Vagina (tissue), 2 donors: Measurements from ENCODE around the gene ZBTB7C. TPM values are rescaled to one million over a fixed set of nuclear protein-coding genes. Genes with fewer than 3 reads are reported as not detected.

Source experiments
- DNase-seq, 2 donors: peaks; one replicate each; pipeline ENCODE4 v3.0.0-alpha.2; 2017; ENCODE audit errors: extremely low spot score in 2 of 2
- H3K27ac ChIP-seq: fragments of 200-600 bp; sonication (generic); one replicate; pipeline ENCODE4 v1.5.1; 2019
- H3K27me3 ChIP-seq: fragments of 200-600 bp; sonication (generic); one replicate; pipeline ENCODE4 v1.5.1; 2019
- H3K36me3 ChIP-seq, 2 donors: fragments of 200-600 bp; sonication (generic); one replicate each; pipeline ENCODE4 v1.5.1; 2017 to 2019
- H3K4me1 ChIP-seq: fragments of 200-600 bp; sonication (generic); one replicate; pipeline ENCODE4 v1.5.1; 2019
- H3K4me3 ChIP-seq, 2 donors: fragments of 200-600 bp; sonication (generic); 1 replicate in 1 of 2; 2 replicates in 1 of 2; pipeline ENCODE4 v1.5.1; 2016 to 2019
- H3K9me3 ChIP-seq: fragments of 200-600 bp; sonication (generic); one replicate; pipeline ENCODE4 v1.5.1; 2019
- CTCF ChIP-seq, 3 experiments: fragments of 450-650 bp in 2 of 3; fragments of 200-600 bp in 1 of 3; sonication (generic) in 1 of 3; IDR thresholded peaks; one replicate each; pipeline ENCODE4 v1.5.1; 2017 to 2019; ENCODE audit warnings: antibody characterized with exemption in 3 of 3, mild to moderate bottlenecking in 2 of 3, moderate library complexity in 2 of 3
- POLR2A ChIP-seq, 2 donors: fragments of 450-650 bp; IDR thresholded peaks; one replicate each; pipeline ENCODE4 v1.6.1; 2017; ENCODE audit warnings: antibody characterized with exemption in 2 of 2, mild to moderate bottlenecking in 2 of 2, moderate library complexity in 2 of 2
- POLR2AphosphoS5 ChIP-seq, 2 donors: sonication (generic); formaldehyde crosslinking; IDR thresholded peaks; one replicate each; pipeline ENCODE4 v1.9.0; 2017; ENCODE audit warnings: antibody characterized with exemption in 2 of 2, mild to moderate bottlenecking in 2 of 2, low read depth in 1 of 2; ENCODE audit not compliant: insufficient read depth in 1 of 2
- intact Hi-C: fragments of 100-400 bp; cut with DNase I; formaldehyde crosslinking; loops from one replicate; pipeline ENCODE4 v1.15.1; 2023
- total RNA-seq: library from RNA; depleted of rRNA; stranded (reverse); fragments of >200 nt; gene quantifications from one replicate; pipeline ENCODE4 v1.2.3, GENCODE V29; 2016

ZBTB7C gene
- total RNA-seq, 1 donor from 2014 or later, result 40.5 TPM

- Histone ChIP-seq H3K36me3 (no peaks in the 10 kb centered on the region), H3K27me3 (no peaks in the 10 kb centered on the region), H3K27ac (no peak overlapping the region), H3K9me3 (no peaks in the 10 kb centered on the region), H3K4me1 (no peaks in the 10 kb centered on the region), H3K4me3 (no peak overlapping the region)
- TF ChIP-seq POLR2A (IDR thresholded peaks at IDR 0.05) (no peak), CTCF (IDR thresholded peaks at IDR 0.05) (no peak), POLR2AphosphoS5 (IDR thresholded peaks at IDR 0.05; ENCODE audit: insufficient read depth in 1 of 2, low read depth in 1 of 2) (no peak)
- intact Hi-C loops, result no loop called here
- DNase-seq, result no peak
Observed at GRCh38 chr18:48017635-48018034, 391.5 kb downstream of the ZBTB7C start.

GRCh38 chr18:48013162-48013561 lies 396.0 kb downstream of the ZBTB7C start:
- Histone ChIP-seq H3K4me3 (no peak overlapping the region), H3K36me3 (no peaks in the 10 kb centered on the region), H3K27me3 (no peaks in the 10 kb centered on the region), H3K27ac (no peak overlapping the region), H3K4me1 (peaks cover 6% of the 10 kb centered on the region), H3K9me3 (no peaks in the 10 kb centered on the region)
- intact Hi-C loops, result no loop called here
- no peak for DNase-seq
- TF ChIP-seq CTCF (IDR thresholded peaks at IDR 0.05) (no peak), POLR2AphosphoS5 (IDR thresholded peaks at IDR 0.05; ENCODE audit: insufficient read depth in 1 of 2, low read depth in 1 of 2) (no peak), POLR2A (IDR thresholded peaks at IDR 0.05) (no peak)

GRCh38 chr18:48011926-48012465 lies 397.2 kb downstream of the ZBTB7C start:
- Histone ChIP-seq H3K27me3 (no peaks in the 10 kb centered on the region), H3K4me1 (peaks cover 6% of the 10 kb centered on the region), H3K36me3 (no peaks in the 10 kb centered on the region), H3K27ac (no peak overlapping the region), H3K9me3 (no peaks in the 10 kb centered on the region), H3K4me3 (no peak overlapping the region)
- TF ChIP-seq POLR2A (IDR thresholded peaks at IDR 0.05) (no peak), CTCF (IDR thresholded peaks at IDR 0.05) (no peak), POLR2AphosphoS5 (IDR thresholded peaks at IDR 0.05; ENCODE audit: insufficient read depth in 1 of 2, low read depth in 1 of 2) (no peak)
- no peak for DNase-seq
- intact Hi-C loops, result no loop called here

GRCh38 chr18:48010264-48010663 lies 398.9 kb downstream of the ZBTB7C start:
- no peaks in the 10 kb centered on the region for H3K27me3 ChIP-seq
- no peaks in the 10 kb centered on the region for H3K36me3 ChIP-seq
- H3K9me3 ChIP-seq, result no peaks in the 10 kb centered on the region
- intact Hi-C loops, result no loop called here
- H3K4me3 ChIP-seq, result no peak overlapping the region
- TF ChIP-seq POLR2A (IDR thresholded peaks at IDR 0.05) (no peak), CTCF (IDR thresholded peaks at IDR 0.05) (no peak), POLR2AphosphoS5 (IDR thresholded peaks at IDR 0.05; ENCODE audit: insufficient read depth in 1 of 2, low read depth in 1 of 2) (no peak)
- no peak for DNase-seq
- H3K27ac ChIP-seq, result no peak overlapping the region
- H3K4me1 ChIP-seq, result peaks cover 6% of the 10 kb centered on the region

- no peak overlapping the region for H3K4me3 ChIP-seq
- no peaks in the 10 kb centered on the region for H3K36me3 ChIP-seq
- H3K27ac ChIP-seq, result no peak overlapping the region
- intact Hi-C loops, result no loop called here
- no peaks in the 10 kb centered on the region for H3K9me3 ChIP-seq
- DNase-seq, result no peak
- no peaks in the 10 kb centered on the region for H3K27me3 ChIP-seq
- peaks cover 6% of the 10 kb centered on the region for H3K4me1 ChIP-seq
- no peak for TF ChIP-seq POLR2AphosphoS5 (IDR thresholded peaks at IDR 0.05; ENCODE audit: insufficient read depth in 1 of 2, low read depth in 1 of 2)
- no peak for TF ChIP-seq CTCF (IDR thresholded peaks at IDR 0.05)
- no peak for TF ChIP-seq POLR2A (IDR thresholded peaks at IDR 0.05)
Observed at GRCh38 chr18:48009116-48009745, 400.0 kb downstream of the ZBTB7C start.
